Stomach (tissue), 9 donors: ENCODE data around the gene PHETA1. TPM values are rescaled to one million over a fixed set of nuclear protein-coding genes. Genes with fewer than 3 reads are reported as not detected.

Source experiments
- DNase-seq, 2 donors: peaks; one replicate each; pipeline versions ENCODE4 v3.0.0 to v3.0.0-alpha.2; 2013 to 2019
- H3K27ac ChIP-seq, 5 donors: fragments of 200-600 bp in 4 of 5; sonication (generic) in 4 of 5; one replicate each; pipeline ENCODE4 v1.5.1; 2013 to 2019; ENCODE audit warnings: mild to moderate bottlenecking in 1 of 5, moderate library complexity in 1 of 5
- H3K27me3 ChIP-seq, 3 donors: fragments of 200-600 bp; sonication (generic); one replicate each; pipeline ENCODE4 v1.5.1; 2017 to 2019; ENCODE audit warnings: mixed run types in 1 of 3
- H3K36me3 ChIP-seq, 4 donors: fragments of 200-600 bp; sonication (generic); 1 replicate in 3 of 4; 2 replicates in 1 of 4; pipeline ENCODE4 v1.5.1; 2016 to 2019
- H3K4me1 ChIP-seq, 4 donors: fragments of 200-600 bp; sonication (generic); one replicate each; pipeline ENCODE4 v1.5.1; 2016 to 2019
- H3K4me3 ChIP-seq, 4 donors: fragments of 200-600 bp; sonication (generic) in 3 of 4; one replicate each; pipeline ENCODE4 v1.5.1; 2016 to 2019; ENCODE audit warnings: mild to moderate bottlenecking in 1 of 4
- H3K9me3 ChIP-seq, 4 donors: fragments of 200-600 bp; sonication (generic); one replicate each; pipeline ENCODE4 v1.5.1; 2016 to 2019
- EP300 ChIP-seq: sonication (generic); formaldehyde crosslinking; IDR thresholded peaks from one replicate; pipeline ENCODE4 v1.6.1; 2017; ENCODE audit warnings: antibody characterized with exemption
- POLR2A ChIP-seq, 4 donors: fragments of 450-650 bp; IDR thresholded peaks; one replicate each; pipeline ENCODE4 v1.6.1; 2016; ENCODE audit warnings: antibody characterized with exemption in 4 of 4, control low read depth in 2 of 4, mild to moderate bottlenecking in 1 of 4, moderate library complexity in 1 of 4
- POLR2AphosphoS5 ChIP-seq, 3 donors: sonication (generic); formaldehyde crosslinking; IDR thresholded peaks; one replicate each; pipeline ENCODE4 v1.6.1; 2016; ENCODE audit warnings: antibody characterized with exemption in 3 of 3
- WGBS, 5 donors: extraction: QIAGEN DNeasy Blood & Tissue Kit in 3 of 5; methylation state at CpG; one replicate each; pipeline versions ENCODE4 v1.1.5 to v1.1.7; 2013 to 2018; 5-methylcytosine and 5-hydroxymethylcytosine counted together
- intact Hi-C: fragments of 100-400 bp; cut with DNase I; formaldehyde crosslinking; loops from one replicate; pipeline ENCODE4 v1.15.1; 2023; ENCODE audit warnings: low total_unique reads
- polyA plus RNA-seq, 3 donors: library from polyadenylated mRNA; stranded (reverse); fragments of 200-250 nt; gene quantifications; one replicate each; pipeline ENCODE4 v1.2.3, GENCODE V29; 2013
- total RNA-seq, 5 donors: library from RNA; depleted of rRNA; stranded (reverse); fragments of >200 nt; gene quantifications; one replicate each; pipeline versions ENCODE4 v1.1.0 to v1.2.3, GENCODE V29; 2014 to 2016
- TF ChIP-seq, protein P1 (sequence below), 7 experiments: fragments of 450-650 bp in 4 of 7; fragments of 200-600 bp in 3 of 7; sonication (generic) in 3 of 7; IDR thresholded peaks; one replicate each; pipeline ENCODE4 v1.5.1; 2016 to 2019; ENCODE audit warnings: antibody characterized with exemption in 7 of 7, control low read depth in 2 of 7, mild to moderate bottlenecking in 1 of 7
- donor health status: healthy with polysubstance abuse.
- donor health status: Bipolar disorder and iron deficiency.
- donor health status: healthy.

PHETA1 gene
- total and polyA plus RNA-seq, 8 donors, result 7.0 to 59.3 (median 17.7) TPM

DNA sequence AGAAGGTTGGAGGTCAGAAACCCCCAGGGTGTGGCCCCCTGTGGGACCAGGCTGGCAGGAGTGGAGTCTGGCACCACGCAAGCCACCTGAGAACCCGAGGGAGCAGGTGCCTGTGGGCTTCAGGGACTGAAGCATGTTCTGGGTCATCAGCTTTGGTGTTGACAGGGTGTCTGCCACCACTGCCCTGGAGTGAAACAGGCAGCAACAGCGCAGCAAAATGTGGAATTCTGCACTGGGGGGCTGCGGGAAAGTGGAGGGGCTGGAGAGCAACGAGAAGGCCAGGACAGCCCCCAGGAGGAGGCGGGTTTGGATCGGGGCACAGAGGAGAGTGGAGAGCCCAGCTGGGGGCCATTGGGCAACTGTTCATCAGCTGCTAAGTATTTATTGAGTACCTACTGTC lies 15.9 kb downstream of the PHETA1 start:
- TF ChIP-seq, protein P1, sequence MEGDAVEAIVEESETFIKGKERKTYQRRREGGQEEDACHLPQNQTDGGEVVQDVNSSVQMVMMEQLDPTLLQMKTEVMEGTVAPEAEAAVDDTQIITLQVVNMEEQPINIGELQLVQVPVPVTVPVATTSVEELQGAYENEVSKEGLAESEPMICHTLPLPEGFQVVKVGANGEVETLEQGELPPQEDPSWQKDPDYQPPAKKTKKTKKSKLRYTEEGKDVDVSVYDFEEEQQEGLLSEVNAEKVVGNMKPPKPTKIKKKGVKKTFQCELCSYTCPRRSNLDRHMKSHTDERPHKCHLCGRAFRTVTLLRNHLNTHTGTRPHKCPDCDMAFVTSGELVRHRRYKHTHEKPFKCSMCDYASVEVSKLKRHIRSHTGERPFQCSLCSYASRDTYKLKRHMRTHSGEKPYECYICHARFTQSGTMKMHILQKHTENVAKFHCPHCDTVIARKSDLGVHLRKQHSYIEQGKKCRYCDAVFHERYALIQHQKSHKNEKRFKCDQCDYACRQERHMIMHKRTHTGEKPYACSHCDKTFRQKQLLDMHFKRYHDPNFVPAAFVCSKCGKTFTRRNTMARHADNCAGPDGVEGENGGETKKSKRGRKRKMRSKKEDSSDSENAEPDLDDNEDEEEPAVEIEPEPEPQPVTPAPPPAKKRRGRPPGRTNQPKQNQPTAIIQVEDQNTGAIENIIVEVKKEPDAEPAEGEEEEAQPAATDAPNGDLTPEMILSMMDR (IDR thresholded peaks at IDR 0.05), result no peak
- TF ChIP-seq POLR2AphosphoS5 (IDR thresholded peaks at IDR 0.05) (no peak), POLR2A (IDR thresholded peaks at IDR 0.05) (no peak), EP300 (no peak)
- no peak for DNase-seq
- Histone ChIP-seq H3K36me3 (no peaks in the 10 kb centered on the region), H3K4me1 (no peaks in the 10 kb centered on the region), H3K4me3 (no peak overlapping the region), H3K27ac (no peak overlapping the region), H3K9me3 (peaks cover 6 to 11% (median 9%) of the 10 kb centered on the region in 4 donors), H3K27me3 (no peaks in the 10 kb centered on the region)
- intact Hi-C loops, result no loop called here
- 79 to 91% (median 86%) methylated on average over 7 of the region's 7 CpGs for WGBS, 5 donors

GRCh38 chr12:111352296-111352993 lies 16.4 kb downstream of the PHETA1 start:
- H3K4me1 ChIP-seq, result no peaks in the 10 kb centered on the region
- H3K9me3 ChIP-seq, result peaks cover 6 to 17% (median 13%) of the 10 kb centered on the region in 4 donors
- H3K27ac ChIP-seq, result no peak overlapping the region
- H3K27me3 ChIP-seq, result no peaks in the 10 kb centered on the region
- H3K36me3 ChIP-seq, result no peaks in the 10 kb centered on the region
- TF ChIP-seq POLR2A (IDR thresholded peaks at IDR 0.05), result no peak
- TF ChIP-seq EP300, result no peak
- no peak for TF ChIP-seq POLR2AphosphoS5 (IDR thresholded peaks at IDR 0.05)
- 68 to 77% (median 75%) methylated on average over 9 of the region's 9 CpGs for WGBS, 5 donors
- no peak for DNase-seq
- no peak overlapping the region for H3K4me3 ChIP-seq
- intact Hi-C loops, result no loop called here

DNA sequence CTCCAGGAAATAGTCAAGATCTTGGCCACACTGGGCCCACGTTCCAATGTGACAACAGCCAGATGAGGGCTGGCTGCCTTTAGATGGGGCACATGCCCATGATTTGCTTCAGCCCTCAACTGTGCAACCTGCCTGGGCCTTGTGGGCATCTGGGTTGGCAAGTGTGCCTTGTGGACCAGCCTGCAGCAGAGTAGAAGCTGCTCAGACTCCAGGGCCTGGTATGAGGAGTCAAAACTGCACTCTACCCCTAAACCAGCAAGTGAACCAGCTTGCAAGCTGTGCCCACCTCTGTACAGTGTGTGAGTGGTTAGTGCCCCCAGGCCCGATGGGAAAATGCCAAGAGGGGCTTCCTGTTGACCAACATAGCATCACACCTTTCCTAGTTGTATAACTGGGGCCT lies 17.9 kb downstream of the PHETA1 start:
- Histone ChIP-seq H3K4me1 (no peaks in the 10 kb centered on the region), H3K4me3 (no peak overlapping the region), H3K27ac (no peak overlapping the region), H3K36me3 (no peaks in the 10 kb centered on the region), H3K27me3 (no peaks in the 10 kb centered on the region), H3K9me3 (peaks cover 6 to 19% (median 13%) of the 10 kb centered on the region in 4 donors)
- intact Hi-C loops, result no loop called here
- TF ChIP-seq, protein P1 (IDR thresholded peaks at IDR 0.05), result no peak
- no peak for TF ChIP-seq POLR2AphosphoS5 (IDR thresholded peaks at IDR 0.05)
- TF ChIP-seq POLR2A (IDR thresholded peaks at IDR 0.05), result no peak
- TF ChIP-seq EP300, result no peak
- 83 to 93% (median 85%) methylated on average over 2 of the region's 2 CpGs for WGBS, 5 donors
- DNase-seq, result no peak

DNA sequence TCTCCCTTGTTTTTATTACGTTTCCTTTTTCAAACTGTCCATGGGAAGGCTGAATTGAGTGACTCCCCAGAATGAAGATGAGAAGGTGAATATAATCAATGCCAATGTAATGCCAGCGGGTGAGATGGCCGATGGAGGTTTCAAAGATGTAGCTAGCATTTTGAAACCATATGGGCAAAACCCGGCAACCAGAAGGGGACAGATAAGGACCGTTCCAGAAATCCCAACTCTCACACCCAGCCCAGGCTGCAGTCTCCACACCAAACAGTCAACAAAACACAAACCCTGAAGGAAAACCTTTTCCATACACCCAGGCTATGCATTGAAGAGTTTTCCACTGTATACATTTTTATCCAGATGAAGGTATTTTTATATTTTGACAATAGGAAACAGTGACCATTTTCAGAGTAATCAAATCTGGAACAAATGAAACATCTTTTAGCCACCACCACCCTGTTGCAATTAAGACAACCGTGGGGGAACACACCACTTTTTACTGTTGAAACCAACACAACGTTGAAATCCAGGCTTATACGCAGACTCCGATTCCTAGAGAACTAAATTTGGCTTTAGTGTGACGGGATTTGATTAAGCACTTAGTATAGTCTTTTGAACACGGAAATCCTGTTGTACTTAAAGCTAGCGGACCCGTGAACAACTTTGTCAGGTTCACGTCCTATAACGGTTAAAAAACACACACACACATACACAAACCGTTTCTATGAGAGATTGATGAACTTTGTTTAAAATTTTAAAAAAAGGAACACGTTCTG lies 19.0 kb downstream of the PHETA1 start:
- Histone ChIP-seq H3K4me1 (no peaks in the 10 kb centered on the region), H3K27me3 (no peaks in the 10 kb centered on the region), H3K27ac (no peak overlapping the region), H3K36me3 (no peaks in the 10 kb centered on the region), H3K4me3 (no peak overlapping the region), H3K9me3 (peaks cover 6 to 19% (median 13%) of the 10 kb centered on the region in 4 donors)
- intact Hi-C loops, result no loop called here
- 81 to 89% (median 86%) methylated on average over 17 of the region's 17 CpGs for WGBS, 5 donors
- TF ChIP-seq, protein P1 (IDR thresholded peaks at IDR 0.05), result no peak
- DNase-seq, result no peak
